Activated CD4-positive, alpha-beta memory T cell treated with anti-CD3 and anti-CD28 coated beads for 36 hours (primary cell): ENCODE results near the gene HP. TPM values are rescaled to one million over a fixed set of nuclear protein-coding genes. Genes with fewer than 3 reads are reported as not detected.

Source experiments
- CTCF ChIA-PET: fragments of 350-600 bp; sonication (Branson Sonifier 250); formaldehyde crosslinking; loops from one replicate; lab custom pipeline; 2021; ENCODE audit warnings: antibody characterized with exemption, inconsistent platforms; lab: Charles Lee
- POLR2A ChIA-PET: fragments of 350-600 bp; sonication (Branson Sonifier 250); formaldehyde crosslinking; loops from one replicate; lab custom pipeline; 2021; ENCODE audit warnings: antibody characterized with exemption; lab: Charles Lee
- DNase-seq: peaks from one replicate; pipeline ENCODE4 v3.0.0-alpha.2; 2020
- H3K27ac Mint-ChIP-seq: one replicate; pipeline ENCODE4 v1.8.0; 2021; ENCODE audit warnings: mixed read lengths
- H3K27me3 Mint-ChIP-seq: one replicate; pipeline ENCODE4 v1.8.0; 2021; ENCODE audit warnings: mixed read lengths
- H3K36me3 Mint-ChIP-seq: one replicate; pipeline ENCODE4 v1.8.0; 2021; ENCODE audit warnings: mixed read lengths
- H3K4me1 Mint-ChIP-seq: one replicate; pipeline ENCODE4 v1.8.0; 2021; ENCODE audit warnings: low read depth, mixed read lengths
- H3K4me3 Mint-ChIP-seq: one replicate; pipeline ENCODE4 v1.8.0; 2021; ENCODE audit warnings: mild to moderate bottlenecking, mixed read lengths
- H3K9me3 Mint-ChIP-seq: one replicate; pipeline ENCODE4 v1.8.0; 2021; ENCODE audit warnings: mixed read lengths
- intact Hi-C: fragments of 100-400 bp; cut with micrococcal nuclease; formaldehyde crosslinking; loops from one replicate; pipeline ENCODE4 v1.15.1; 2023
- total RNA-seq, 2 experiments: library from RNA; stranded (reverse); gene quantifications; one replicate each; pipeline ENCODE4 v1.2.3, GENCODE V29; 2021

Gene HP
- total RNA-seq, 2 experiments from 2014 or later: not detected

GRCh38 chr16:72022127-72022526 is 32.2 kb upstream of the HP start:
- no peaks in the 10 kb centered on the region for H3K4me1 Mint-ChIP-seq
- H3K27ac Mint-ChIP-seq: no peak overlapping the region
- no peak overlapping the region for H3K4me3 Mint-ChIP-seq
- no peaks in the 10 kb centered on the region for H3K9me3 Mint-ChIP-seq
- intact Hi-C loops: no loop called here
- DNase-seq: no peak
- H3K27me3 Mint-ChIP-seq: no peaks in the 10 kb centered on the region
- peaks cover 27% of the 10 kb centered on the region for H3K36me3 Mint-ChIP-seq
- POLR2A ChIA-PET: no interaction called here
- CTCF ChIA-PET: no interaction called here

- no peak overlapping the region for H3K27ac Mint-ChIP-seq
- POLR2A ChIA-PET: no interaction called here
- no peaks in the 10 kb centered on the region for H3K4me1 Mint-ChIP-seq
- H3K4me3 Mint-ChIP-seq: no peak overlapping the region
- H3K36me3 Mint-ChIP-seq: peaks cover 22% of the 10 kb centered on the region
- no peaks in the 10 kb centered on the region for H3K9me3 Mint-ChIP-seq
- H3K27me3 Mint-ChIP-seq: no peaks in the 10 kb centered on the region
- DNase-seq: no peak
- intact Hi-C loops: no loop called here
- CTCF ChIA-PET: no interaction called here
Observed at GRCh38 chr16:72023962-72024361, 30.3 kb upstream of the HP start.

- CTCF ChIA-PET: no interaction called here
- peak overlapping the region; percentile 20 for H3K27ac Mint-ChIP-seq
- H3K4me3 Mint-ChIP-seq: no peak overlapping the region
Observed at GRCh38 chr16:72024862-72025382, 29.4 kb upstream of the HP start.

GRCh38 chr16:72025404-72026114 is 28.7 kb upstream of the HP start:
- Mint-ChIP-seq H3K27me3 (no peaks in the 10 kb centered on the region), H3K36me3 (peaks cover 20% of the 10 kb centered on the region), H3K4me1 (no peaks in the 10 kb centered on the region), H3K9me3 (no peaks in the 10 kb centered on the region), H3K27ac (no peak overlapping the region), H3K4me3 (no peak overlapping the region)
- POLR2A ChIA-PET: no interaction called here
- intact Hi-C loops: no loop called here
- DNase-seq: no peak
- CTCF ChIA-PET: no interaction called here

More at GRCh38 chr16:72024862-72025382, 29.4 kb upstream of the HP start:
- Mint-ChIP-seq H3K27me3 (no peaks in the 10 kb centered on the region), H3K36me3 (peaks cover 22% of the 10 kb centered on the region), H3K9me3 (no peaks in the 10 kb centered on the region), H3K4me1 (no peaks in the 10 kb centered on the region)
- intact Hi-C loops: no loop called here
- POLR2A ChIA-PET: no interaction called here
- DNase-seq: no peak

GRCh38 chr16:72027669-72028378 is 26.5 kb upstream of the HP start:
- no peaks in the 10 kb centered on the region for H3K4me1 Mint-ChIP-seq
- ChIA-PET POLR2A (no interaction called here), CTCF (no interaction called here)
- no peak overlapping the region for H3K4me3 Mint-ChIP-seq
- no peaks in the 10 kb centered on the region for H3K27me3 Mint-ChIP-seq
- H3K27ac Mint-ChIP-seq: no peak overlapping the region
- no peak for DNase-seq
- peaks cover 10% of the 10 kb centered on the region for H3K36me3 Mint-ChIP-seq
- intact Hi-C loops: no loop called here
- H3K9me3 Mint-ChIP-seq: no peaks in the 10 kb centered on the region

- intact Hi-C loops: no loop called here
- CTCF ChIA-PET: no interaction called here
- no peaks in the 10 kb centered on the region for H3K4me1 Mint-ChIP-seq
- H3K27ac Mint-ChIP-seq: no peak overlapping the region
- peaks cover 10% of the 10 kb centered on the region for H3K36me3 Mint-ChIP-seq
- POLR2A ChIA-PET: no interaction called here
- H3K27me3 Mint-ChIP-seq: no peaks in the 10 kb centered on the region
- DNase-seq: no peak
- H3K9me3 Mint-ChIP-seq: no peaks in the 10 kb centered on the region
- no peak overlapping the region for H3K4me3 Mint-ChIP-seq
Observed at GRCh38 chr16:72029567-72030271, 24.6 kb upstream of the HP start.

GRCh38 chr16:72033437-72033836 is 20.9 kb upstream of the HP start:
- no peaks in the 10 kb centered on the region for H3K36me3 Mint-ChIP-seq
- CTCF ChIA-PET: no interaction called here

GRCh38 chr16:72036098-72036497 is 18.2 kb upstream of the HP start:
- Mint-ChIP-seq H3K4me3 (no peak overlapping the region), H3K4me1 (no peaks in the 10 kb centered on the region), H3K27ac (no peak overlapping the region), H3K9me3 (no peaks in the 10 kb centered on the region), H3K36me3 (peaks cover 4% of the 10 kb centered on the region), H3K27me3 (no peaks in the 10 kb centered on the region)
- POLR2A ChIA-PET: no interaction called here
- intact Hi-C loops: no loop called here
- no peak for DNase-seq
- CTCF ChIA-PET: no interaction called here

More at GRCh38 chr16:72033437-72033836, 20.9 kb upstream of the HP start:
- intact Hi-C loops: no loop called here
- Mint-ChIP-seq H3K27ac (no peak overlapping the region), H3K4me1 (no peaks in the 10 kb centered on the region), H3K9me3 (no peaks in the 10 kb centered on the region), H3K4me3 (no peak overlapping the region), H3K27me3 (no peaks in the 10 kb centered on the region)
- DNase-seq: no peak
- POLR2A ChIA-PET: no interaction called here

GRCh38 chr16:72042157-72042660 is 12.1 kb upstream of the HP start:
- Mint-ChIP-seq H3K27me3 (no peaks in the 10 kb centered on the region), H3K36me3 (peaks cover 19% of the 10 kb centered on the region), H3K27ac (no peak overlapping the region), H3K4me1 (no peaks in the 10 kb centered on the region), H3K4me3 (no peak overlapping the region), H3K9me3 (peaks cover 3% of the 10 kb centered on the region)
- no peak for DNase-seq
- intact Hi-C loops: no loop called here
- ChIA-PET CTCF (no interaction called here), POLR2A (no interaction called here)

- peaks cover 3% of the 10 kb centered on the region for H3K9me3 Mint-ChIP-seq
- H3K27me3 Mint-ChIP-seq: no peaks in the 10 kb centered on the region
- ChIA-PET POLR2A (no interaction called here), CTCF (no interaction called here)
- H3K4me3 Mint-ChIP-seq: no peak overlapping the region
- no peak overlapping the region for H3K27ac Mint-ChIP-seq
- intact Hi-C loops: no loop called here
- H3K36me3 Mint-ChIP-seq: peaks cover 19% of the 10 kb centered on the region
- no peak for DNase-seq
- no peaks in the 10 kb centered on the region for H3K4me1 Mint-ChIP-seq
Observed at GRCh38 chr16:72043058-72043457, 11.2 kb upstream of the HP start.

GRCh38 chr16:72043539-72043938 is 10.8 kb upstream of the HP start:
- no peak overlapping the region for H3K27ac Mint-ChIP-seq
- H3K36me3 Mint-ChIP-seq: peaks cover 19% of the 10 kb centered on the region
- no peaks in the 10 kb centered on the region for H3K4me1 Mint-ChIP-seq
- ChIA-PET POLR2A (no interaction called here), CTCF (no interaction called here)
- no peak for DNase-seq
- peaks cover 3% of the 10 kb centered on the region for H3K9me3 Mint-ChIP-seq
- intact Hi-C loops: no loop called here
- no peak overlapping the region for H3K4me3 Mint-ChIP-seq
- no peaks in the 10 kb centered on the region for H3K27me3 Mint-ChIP-seq

- peaks cover 9% of the 10 kb centered on the region for H3K9me3 Mint-ChIP-seq
- DNase-seq: no peak
- no peaks in the 10 kb centered on the region for H3K27me3 Mint-ChIP-seq
- H3K4me3 Mint-ChIP-seq: no peak overlapping the region
- peaks cover 25% of the 10 kb centered on the region for H3K36me3 Mint-ChIP-seq
- POLR2A ChIA-PET: no interaction called here
- CTCF ChIA-PET: no interaction called here
- intact Hi-C loops: no loop called here
- H3K27ac Mint-ChIP-seq: no peak overlapping the region
- H3K4me1 Mint-ChIP-seq: no peaks in the 10 kb centered on the region
Observed at GRCh38 chr16:72044296-72044695, 10.0 kb upstream of the HP start.
